GM19395 (cell line): Measurements from ENCODE around the gene PARD3.
A peak's percentile ranks its signal among the peaks of the same experiment; 100 is the strongest.
"Not testable (repeated sequence)": the region's sequence is repeated elsewhere in the genome, so short reads cannot be mapped to it uniquely, and the experiment has no call there.

Experiments used
- ATAC-seq: cut with Tn5 transposase; IDR thresholded peaks from one replicate; pipeline ENCODE4 v1.9.1; 2021; ENCODE audit warnings: mild to moderate bottlenecking, moderate library complexity; ENCODE audit not compliant: unreplicated experiment

The PARD3 gene

DNA sequence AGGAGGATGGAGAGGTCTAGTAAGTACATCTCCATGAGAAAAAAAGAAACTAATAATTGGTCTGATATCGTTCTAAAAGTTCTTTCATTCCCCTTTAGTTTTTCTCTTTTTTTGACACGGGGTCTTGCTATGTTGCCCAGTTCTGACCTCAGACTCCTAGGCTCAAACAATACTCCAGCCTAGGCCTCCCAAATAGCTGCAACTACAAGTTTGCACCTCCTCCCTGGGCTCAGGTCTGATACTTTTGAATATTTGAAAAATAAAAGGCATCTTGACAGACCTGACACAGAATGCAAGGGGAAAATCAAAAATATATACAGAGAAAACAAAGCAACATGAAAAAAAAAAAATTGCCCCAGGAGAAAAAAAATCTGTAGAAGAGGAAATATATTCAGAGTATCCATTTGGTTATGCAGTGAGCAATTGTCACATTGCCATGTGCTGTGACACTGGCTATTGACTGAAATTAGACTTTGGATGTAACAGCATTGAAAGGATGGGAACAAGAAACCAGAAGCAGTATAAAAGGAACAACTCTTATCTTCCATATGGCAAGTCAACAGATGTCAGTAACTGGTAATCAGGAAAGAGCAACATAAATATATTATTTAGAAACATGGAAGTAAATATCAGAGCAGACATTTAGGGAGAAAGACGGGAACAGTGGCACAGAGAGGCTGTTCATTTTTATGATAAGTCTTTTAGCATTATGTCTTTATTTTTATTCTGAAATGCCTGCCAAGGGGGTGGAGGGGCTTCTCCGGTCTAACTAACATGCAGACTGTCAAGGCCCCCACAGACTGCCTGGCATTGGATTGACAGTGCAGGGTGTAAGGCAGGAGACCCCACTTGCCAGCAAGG is 408.4 kb downstream of the PARD3 start:
- no peak for ATAC-seq

DNA sequence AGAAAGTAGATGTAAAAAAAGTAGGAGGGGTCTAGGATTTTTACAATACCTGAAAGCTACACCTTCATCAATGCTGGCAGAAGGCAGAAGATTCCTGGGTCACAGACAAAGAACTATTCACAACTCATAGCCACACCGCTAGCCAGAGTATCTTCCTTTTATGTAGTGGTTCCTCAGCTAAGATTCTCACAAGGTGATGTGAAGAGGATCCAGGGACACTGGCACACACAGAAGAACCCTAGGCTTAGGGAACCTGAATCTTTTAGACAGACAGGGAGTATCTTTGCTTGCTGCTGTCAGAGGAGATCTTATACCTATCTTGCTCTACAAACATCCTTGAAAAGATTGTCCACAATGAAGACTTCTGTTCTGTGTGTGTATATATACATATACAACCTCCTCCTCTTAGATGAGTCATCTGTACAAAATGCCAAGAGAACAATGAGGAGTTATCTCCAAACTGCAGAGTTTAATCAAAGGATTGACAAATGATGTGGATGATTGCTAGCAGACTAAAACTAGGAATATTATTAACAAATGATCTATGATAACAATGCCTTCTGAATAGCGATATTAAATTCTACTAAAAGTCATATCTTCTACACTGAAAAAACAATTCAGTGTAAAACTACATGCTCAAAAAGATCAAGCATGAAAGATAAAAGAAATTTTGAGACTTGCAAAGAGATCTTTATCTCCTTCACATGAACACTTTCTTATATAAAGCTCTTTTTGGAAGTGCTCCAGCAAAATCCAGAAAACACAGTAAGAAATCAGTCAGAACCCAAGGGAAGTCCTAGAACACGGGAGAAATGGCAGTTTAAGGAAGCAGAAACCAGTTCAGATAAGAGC is 409.3 kb downstream of the PARD3 start:
- no peak for ATAC-seq

GRCh38 chr10:34403512-34403911 is 411.6 kb downstream of the PARD3 start:
- ATAC-seq = no peak

DNA sequence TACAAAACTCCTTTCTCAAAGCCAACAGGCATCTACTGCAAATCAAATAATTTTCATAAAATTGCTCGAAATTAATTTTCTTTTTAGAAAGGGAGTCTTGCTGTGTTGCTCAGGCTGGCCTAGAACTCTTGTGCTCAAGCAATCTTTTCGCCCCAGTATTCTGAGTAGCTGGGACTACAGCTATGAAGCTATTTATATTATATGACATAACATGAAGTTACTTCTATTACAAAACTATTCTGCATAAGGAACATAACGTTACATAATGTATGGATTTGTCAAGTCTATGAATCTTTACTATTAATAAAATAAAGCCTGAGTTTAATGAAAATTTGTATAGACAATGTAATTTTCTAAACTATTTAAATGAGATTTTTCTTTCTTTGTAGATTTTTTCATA is 415.0 kb downstream of the PARD3 start:
- no peak for ATAC-seq

- no peak for ATAC-seq
Observed at GRCh38 chr10:34399013-34399412, 416.1 kb downstream of the PARD3 start.

- ATAC-seq = no peak
Observed at GRCh38 chr10:34397324-34397723, 417.8 kb downstream of the PARD3 start.

DNA sequence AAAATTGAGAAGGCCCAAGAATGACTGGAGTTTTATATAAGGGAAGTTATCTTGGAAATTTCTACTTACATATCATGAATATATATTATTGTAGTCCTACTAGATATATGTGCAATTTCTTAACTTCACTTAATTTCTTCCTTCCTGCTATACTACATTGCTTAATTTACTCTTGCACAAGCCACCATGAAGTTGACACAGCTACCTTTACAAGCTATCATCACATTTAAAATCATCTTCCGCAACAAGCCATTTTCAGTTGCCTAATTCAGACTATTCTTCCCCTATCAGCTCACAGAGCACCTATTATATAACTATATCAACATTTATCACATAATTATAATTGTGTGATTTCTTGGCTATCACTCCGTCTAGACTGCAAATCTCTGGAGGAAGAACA is 418.4 kb downstream of the PARD3 start:
- no peak for ATAC-seq

DNA sequence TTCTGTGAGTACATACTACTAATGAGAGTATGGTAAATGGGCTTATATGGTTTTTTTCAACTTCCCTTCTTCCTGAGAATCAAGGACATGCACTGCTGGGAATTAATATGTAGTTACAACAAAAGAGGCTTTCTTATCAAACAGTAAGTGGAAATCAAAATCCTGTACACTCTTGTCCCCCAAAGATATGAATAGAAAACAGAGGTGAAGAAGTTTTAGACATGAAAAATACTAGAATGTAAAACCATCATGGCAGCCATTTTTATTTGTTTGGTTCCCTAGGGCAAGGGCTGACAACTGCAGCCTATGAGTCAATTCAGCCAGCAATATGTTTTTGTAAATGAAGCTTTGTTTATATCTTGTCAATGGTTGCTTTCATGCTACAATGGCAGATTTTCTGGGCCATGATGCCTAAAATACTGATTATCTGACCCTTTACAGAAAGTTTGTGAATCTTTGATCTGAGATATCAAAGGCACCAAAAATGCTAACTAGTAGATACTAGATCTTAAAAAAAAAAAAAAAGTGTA is 422.4 kb downstream of the PARD3 start:
- no peak for ATAC-seq

DNA sequence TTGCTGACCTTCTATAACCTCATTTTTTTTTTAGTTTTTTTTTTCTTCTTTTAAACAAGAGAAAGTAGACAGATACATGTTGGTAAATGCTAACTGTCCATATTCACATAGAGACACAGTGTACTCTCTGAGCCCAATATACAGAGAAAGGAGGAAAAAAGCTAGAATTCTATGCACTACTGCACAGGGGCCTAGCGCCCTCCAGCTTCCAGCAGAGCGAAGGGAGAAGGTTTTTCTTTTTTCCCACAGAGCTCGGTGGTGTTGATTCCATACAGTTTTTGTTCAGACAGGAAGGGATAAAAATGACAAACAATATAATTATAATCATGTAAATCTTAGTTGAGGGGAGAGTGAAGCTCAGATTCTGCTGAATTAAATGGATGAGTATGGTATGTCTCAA is 423.9 kb downstream of the PARD3 start:
- ATAC-seq = not testable (repeated sequence)

DNA sequence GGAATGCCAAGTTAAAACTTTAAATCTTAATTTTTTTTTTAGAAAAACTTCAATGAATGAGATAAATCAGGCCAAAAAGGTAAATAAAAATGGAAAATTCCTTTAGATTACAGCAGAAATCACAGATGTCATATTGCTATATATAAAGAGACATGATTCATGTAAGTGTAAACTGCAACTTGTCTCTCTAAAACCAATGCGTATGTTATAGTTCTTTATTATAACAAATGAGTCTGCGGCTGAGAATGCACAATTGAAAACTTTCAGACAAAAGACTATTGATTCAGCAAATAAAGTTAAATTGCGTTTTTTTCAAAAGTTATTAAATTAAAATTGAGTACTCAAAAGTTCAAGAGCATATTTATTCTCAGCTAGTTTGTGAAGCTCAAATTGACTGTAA is 425.3 kb downstream of the PARD3 start:
- ATAC-seq = no peak

- no peak for ATAC-seq
Observed at GRCh38 chr10:34386921-34387320, 428.2 kb downstream of the PARD3 start.

GRCh38 chr10:34384372-34384771 is 430.7 kb downstream of the PARD3 start:
- no peak for ATAC-seq

- no peak for ATAC-seq
Observed at GRCh38 chr10:34382626-34383025, 432.5 kb downstream of the PARD3 start.

- ATAC-seq = no peak
Observed at GRCh38 chr10:34380856-34381255, 434.2 kb downstream of the PARD3 start.

DNA sequence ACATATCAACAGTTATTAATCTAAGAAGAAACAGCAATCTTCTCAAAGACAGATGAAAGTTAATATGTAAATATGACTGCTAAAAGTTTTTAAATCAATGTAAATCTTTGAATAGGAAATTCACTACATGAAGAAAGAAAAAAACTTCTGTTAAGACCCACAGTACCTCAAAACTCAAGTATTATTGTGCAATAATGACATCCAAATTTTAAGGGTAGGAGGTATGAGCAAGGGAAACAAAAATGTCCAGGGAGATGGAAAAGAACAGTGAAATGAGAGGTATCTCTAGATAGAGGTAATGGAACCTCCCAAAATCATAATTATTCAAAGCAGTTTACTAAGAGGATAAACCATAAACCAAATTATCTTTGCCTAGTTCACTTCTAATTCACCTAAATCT is 436.8 kb downstream of the PARD3 start:
- ATAC-seq = no peak

- no peak for ATAC-seq
Observed at GRCh38 chr10:34377833-34378232, 437.3 kb downstream of the PARD3 start.

GRCh38 chr10:34374356-34375045 is 440.6 kb downstream of the PARD3 start:
- peak; percentile 25 for ATAC-seq

DNA sequence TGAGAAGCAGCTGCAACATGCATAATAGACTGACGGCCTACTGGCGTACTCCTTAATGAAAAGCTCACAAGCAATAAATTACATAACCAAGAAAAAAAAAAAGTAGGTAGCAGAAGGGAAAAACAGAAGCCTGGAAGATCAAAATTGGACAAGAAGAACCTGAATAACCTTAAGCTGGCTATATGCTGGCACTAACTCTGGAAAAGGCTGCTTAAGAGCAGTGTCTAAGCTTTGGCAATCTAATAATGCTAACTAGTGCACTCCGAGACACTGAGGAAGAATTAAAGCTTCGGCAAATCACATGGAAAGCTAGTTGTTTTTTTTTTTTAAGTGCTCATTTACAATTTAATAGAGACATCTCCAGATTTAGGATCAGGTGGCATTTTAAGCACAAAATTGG is 441.9 kb downstream of the PARD3 start:
- ATAC-seq = no peak

DNA sequence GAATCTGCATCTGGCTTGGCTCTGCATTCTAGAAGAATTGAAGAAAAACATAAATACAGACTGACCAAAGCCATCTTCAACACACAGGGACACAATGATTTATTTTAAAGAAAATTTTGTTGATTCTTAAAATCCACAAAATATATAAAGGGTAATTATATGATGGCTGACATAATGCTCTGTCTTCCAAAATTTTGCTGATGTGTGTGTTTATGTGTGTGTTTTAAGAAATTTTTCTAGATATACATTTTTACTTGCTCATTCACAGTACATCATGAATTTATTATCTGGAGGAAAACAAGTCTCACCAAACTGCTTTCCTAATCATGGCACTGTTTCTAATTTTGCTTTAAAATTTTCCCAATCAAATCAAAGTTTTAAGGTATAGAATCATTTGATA is 442.6 kb downstream of the PARD3 start:
- no peak for ATAC-seq

- ATAC-seq = no peak
Observed at GRCh38 chr10:34370126-34370525, 445.0 kb downstream of the PARD3 start.

GRCh38 chr10:34369120-34369519 is 446.0 kb downstream of the PARD3 start:
- ATAC-seq = no peak
